NT2/D1 (cell line): Measurements from ENCODE around the gene NELL1.

ENCODE experiments used
- DNase-seq: peaks from one replicate; pipeline ENCODE4 v3.0.0-alpha.2; 2011; ENCODE audit warnings: low read depth, low spot score
- H3K27me3 ChIP-seq: 2 replicates; pipeline ENCODE4 v1.6.0; 2011; ENCODE audit warnings: mild to moderate bottlenecking; ENCODE audit not compliant: insufficient read length, insufficient read depth
- H3K36me3 ChIP-seq: 2 replicates; pipeline ENCODE4 v1.6.1; 2011; ENCODE audit warnings: mild to moderate bottlenecking, low read length, mixed read lengths; ENCODE audit not compliant: insufficient read depth, insufficient read length
- H3K4me1 ChIP-seq: 2 replicates; pipeline ENCODE4 v1.5.1; 2011; ENCODE audit not compliant: insufficient read depth, insufficient read length
- H3K4me3 ChIP-seq: 2 replicates; pipeline ENCODE4 v1.5.1; 2011; ENCODE audit warnings: low read depth; ENCODE audit not compliant: insufficient read length
- H3K9ac ChIP-seq: 2 replicates; pipeline ENCODE4 v1.6.0; 2011; ENCODE audit warnings: low read depth; ENCODE audit not compliant: insufficient read length
- H3K9me3 ChIP-seq: 2 replicates; pipeline ENCODE4 v1.5.1; 2011; ENCODE audit warnings: mild to moderate bottlenecking, low read length; ENCODE audit not compliant: insufficient read depth
- SUZ12 ChIP-seq: IDR thresholded peaks from 2 replicates; pipeline ENCODE4 v1.6.1; 2011; ENCODE audit not compliant: insufficient read length, insufficient read depth; ENCODE audit errors: extremely low read depth
- YY1 ChIP-seq: IDR thresholded peaks from 2 replicates; pipeline ENCODE4 v1.6.1; 2011; ENCODE audit not compliant: insufficient read length, insufficient read depth
- ZNF274 ChIP-seq: IDR thresholded peaks from 2 replicates; pipeline ENCODE4 v1.6.1; 2011; ENCODE audit warnings: mild to moderate bottlenecking, low read depth, low read length

The NELL1 gene

GRCh38 chr11:21546703-21547102, 877.3 kb downstream of the NELL1 start:
- DNase-seq, result no peak
- no peaks in the 10 kb centered on the region for H3K36me3 ChIP-seq
- no peak overlapping the region for H3K4me3 ChIP-seq
- H3K4me1 ChIP-seq, result no peaks in the 10 kb centered on the region
- no peaks in the 10 kb centered on the region for H3K9me3 ChIP-seq
- no peak overlapping the region for H3K9ac ChIP-seq
- H3K27me3 ChIP-seq, result no peaks in the 10 kb centered on the region
- TF ChIP-seq YY1 (no peak), SUZ12 (no peak), ZNF274 (no peak)

GRCh38 chr11:21552911-21553310, 883.5 kb downstream of the NELL1 start:
- Histone ChIP-seq H3K9me3 (no peaks in the 10 kb centered on the region), H3K9ac (no peak overlapping the region), H3K36me3 (no peaks in the 10 kb centered on the region), H3K4me3 (no peak overlapping the region), H3K27me3 (no peaks in the 10 kb centered on the region), H3K4me1 (no peaks in the 10 kb centered on the region)
- TF ChIP-seq YY1, result no peak
- no peak for TF ChIP-seq SUZ12
- no peak for TF ChIP-seq ZNF274
- DNase-seq, result no peak

- H3K9ac ChIP-seq, result no peak overlapping the region
- DNase-seq, result no peak
- no peaks in the 10 kb centered on the region for H3K4me1 ChIP-seq
- H3K27me3 ChIP-seq, result no peaks in the 10 kb centered on the region
- TF ChIP-seq YY1, result no peak
- TF ChIP-seq SUZ12, result no peak
- TF ChIP-seq ZNF274, result no peak
- no peak overlapping the region for H3K4me3 ChIP-seq
- no peaks in the 10 kb centered on the region for H3K36me3 ChIP-seq
- no peaks in the 10 kb centered on the region for H3K9me3 ChIP-seq
These were observed 884.4 kb downstream of the NELL1 start for GRCh38 chr11:21553795-21554194.

GRCh38 chr11:21554284-21554683, 884.9 kb downstream of the NELL1 start:
- no peak overlapping the region for H3K9ac ChIP-seq
- DNase-seq, result no peak
- TF ChIP-seq SUZ12, result no peak
- TF ChIP-seq ZNF274, result no peak
- no peak for TF ChIP-seq YY1
- no peaks in the 10 kb centered on the region for H3K36me3 ChIP-seq
- H3K4me3 ChIP-seq, result no peak overlapping the region
- H3K4me1 ChIP-seq, result no peaks in the 10 kb centered on the region
- H3K9me3 ChIP-seq, result no peaks in the 10 kb centered on the region
- H3K27me3 ChIP-seq, result no peaks in the 10 kb centered on the region

GRCh38 chr11:21556926-21557325, 887.5 kb downstream of the NELL1 start:
- H3K4me3 ChIP-seq, result no peak overlapping the region
- TF ChIP-seq SUZ12 (no peak), YY1 (no peak), ZNF274 (no peak)
- H3K9me3 ChIP-seq, result no peaks in the 10 kb centered on the region
- no peaks in the 10 kb centered on the region for H3K4me1 ChIP-seq
- H3K27me3 ChIP-seq, result no peaks in the 10 kb centered on the region
- no peak for DNase-seq
- H3K9ac ChIP-seq, result no peak overlapping the region
- H3K36me3 ChIP-seq, result no peaks in the 10 kb centered on the region

GRCh38 chr11:21560466-21560975, 891.1 kb downstream of the NELL1 start:
- TF ChIP-seq YY1 (no peak), ZNF274 (no peak), SUZ12 (no peak)
- no peak for DNase-seq
- H3K4me1 ChIP-seq, result no peaks in the 10 kb centered on the region

GRCh38 chr11:21561581-21561980, 892.2 kb downstream of the NELL1 start:
- no peak overlapping the region for H3K4me3 ChIP-seq
- H3K4me1 ChIP-seq, result no peaks in the 10 kb centered on the region
- DNase-seq, result no peak
- H3K9ac ChIP-seq, result no peak overlapping the region
- H3K36me3 ChIP-seq, result no peaks in the 10 kb centered on the region
- no peaks in the 10 kb centered on the region for H3K27me3 ChIP-seq
- TF ChIP-seq ZNF274 (no peak), SUZ12 (no peak), YY1 (no peak)
- no peaks in the 10 kb centered on the region for H3K9me3 ChIP-seq

More at GRCh38 chr11:21560466-21560975, 891.1 kb downstream of the NELL1 start:
- H3K9ac ChIP-seq, result no peak overlapping the region
- H3K4me3 ChIP-seq, result no peak overlapping the region
- no peaks in the 10 kb centered on the region for H3K36me3 ChIP-seq
- no peaks in the 10 kb centered on the region for H3K27me3 ChIP-seq
- H3K9me3 ChIP-seq, result no peaks in the 10 kb centered on the region
